Uterus (tissue), 4 donors: Measurements from ENCODE around the gene PRF1. TPM values are rescaled to one million over a fixed set of nuclear protein-coding genes. Genes with fewer than 3 reads are reported as not detected.
"Not testable (repeated sequence)": the region's sequence is repeated elsewhere in the genome, so short reads cannot be mapped to it uniquely, and the experiment has no call there.

ENCODE experiments used
- DNase-seq, 2 donors: peaks; one replicate each; pipeline ENCODE4 v3.0.0-alpha.2; 2019 to 2020
- H3K27ac ChIP-seq, 2 donors: fragments of 200-600 bp; sonication (generic); 1 replicate in 1 of 2; 2 replicates in 1 of 2; pipeline ENCODE4 v1.5.1; 2016 to 2018
- H3K27me3 ChIP-seq, 2 donors: fragments of 200-600 bp; sonication (generic); one replicate each; pipeline ENCODE4 v1.5.1; 2018 to 2019; ENCODE audit warnings: control low read depth in 1 of 2
- H3K36me3 ChIP-seq, 2 donors: fragments of 200-600 bp; sonication (generic); one replicate each; pipeline ENCODE4 v1.5.1; 2019; ENCODE audit warnings: control low read depth in 1 of 2
- H3K4me1 ChIP-seq, 2 donors: fragments of 200-600 bp; sonication (generic); one replicate each; pipeline ENCODE4 v1.5.1; 2018 to 2019; ENCODE audit warnings: control low read depth in 1 of 2
- H3K4me3 ChIP-seq, 2 donors: fragments of 200-600 bp; sonication (generic); 1 replicate in 1 of 2; 2 replicates in 1 of 2; pipeline ENCODE4 v1.5.1; 2018 to 2019; ENCODE audit warnings: mild to moderate bottlenecking in 1 of 2
- H3K9me3 ChIP-seq, 2 donors: fragments of 200-600 bp; sonication (generic); one replicate each; pipeline ENCODE4 v1.5.1; 2019; ENCODE audit warnings: control low read depth in 1 of 2
- POLR2A ChIP-seq, 2 donors: fragments of 450-650 bp; IDR thresholded peaks; one replicate each; pipeline ENCODE4 v1.6.1; 2016; ENCODE audit warnings: antibody characterized with exemption in 2 of 2, mild to moderate bottlenecking in 1 of 2, moderate library complexity in 1 of 2
- intact Hi-C: fragments of 100-400 bp; cut with DNase I; formaldehyde crosslinking; loops from one replicate; pipeline ENCODE4 v1.15.1; 2023; ENCODE audit warnings: low total_unique reads
- total RNA-seq, 4 donors: library from RNA; depleted of rRNA in 3 of 4; stranded (reverse); fragments of >200 nt in 3 of 4; gene quantifications; one replicate each; pipeline versions ENCODE4 v1.1.0 to v1.2.4, GENCODE V29; 2014 to 2023
- TF ChIP-seq, protein P1 (sequence below), 4 experiments: fragments of 200-600 bp in 2 of 4; fragments of 450-650 bp in 2 of 4; sonication (generic) in 2 of 4; IDR thresholded peaks; one replicate each; pipeline ENCODE4 v1.5.1; 2016 to 2019; ENCODE audit warnings: antibody characterized with exemption in 4 of 4, mild to moderate bottlenecking in 2 of 4, moderate library complexity in 1 of 4
- donor health status: DM: yes; HTN: yes; CAD: no.

Gene PRF1
- total RNA-seq, 4 donors from 2014 or later: 0.51 to 8.7 (median 1.1) TPM; not detected in 1

DNA sequence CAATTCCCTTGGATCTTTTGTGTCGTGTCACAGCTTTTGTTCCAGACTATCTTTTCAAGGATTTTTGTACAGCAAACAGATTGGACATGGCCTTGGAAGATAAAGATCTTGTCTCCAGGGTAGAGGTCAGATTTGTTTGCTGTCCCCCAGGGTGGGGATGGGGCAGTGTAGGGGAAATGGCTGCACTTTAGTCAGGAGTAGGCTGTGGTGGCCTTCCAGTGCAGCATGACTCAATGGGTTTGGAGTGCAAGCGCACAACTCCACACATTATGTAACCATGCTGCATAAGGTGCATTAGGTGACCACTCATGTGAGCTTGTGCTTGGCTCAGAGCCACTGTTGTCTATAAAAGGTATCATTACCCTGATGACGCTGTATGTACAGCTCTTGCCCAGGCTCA is 45.9 kb upstream of the PRF1 start:
- intact Hi-C loops: no loop called here
- Histone ChIP-seq H3K36me3 (no peaks in the 10 kb centered on the region), H3K4me1 (no peaks in the 10 kb centered on the region)

DNA sequence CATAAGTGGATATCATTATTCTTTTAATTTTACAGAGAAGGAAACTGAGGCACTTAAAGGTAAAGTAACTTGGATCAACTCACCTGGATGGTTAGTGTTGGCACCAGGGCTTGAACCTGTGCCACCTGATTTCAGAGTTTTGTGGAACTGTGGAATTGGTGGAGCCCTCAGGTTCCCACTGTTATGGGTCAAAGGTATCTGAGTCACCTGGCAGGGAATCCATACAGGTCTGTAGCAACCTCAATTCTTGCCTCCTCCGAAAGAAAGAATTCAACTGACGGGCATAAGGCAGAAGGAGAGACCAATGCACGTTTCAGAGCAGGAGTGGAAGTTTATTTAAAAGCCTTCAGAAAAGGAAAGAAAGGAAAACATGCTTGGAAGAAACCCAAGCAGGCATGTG is 44.5 kb upstream of the PRF1 start:
- Histone ChIP-seq H3K27ac (no peak overlapping the region), H3K27me3 (no peaks in the 10 kb centered on the region), H3K36me3 (no peaks in the 10 kb centered on the region), H3K4me1 (no peaks in the 10 kb centered on the region), H3K9me3 (no peaks in the 10 kb centered on the region), H3K4me3 (no peak overlapping the region)
- TF ChIP-seq, protein P1, sequence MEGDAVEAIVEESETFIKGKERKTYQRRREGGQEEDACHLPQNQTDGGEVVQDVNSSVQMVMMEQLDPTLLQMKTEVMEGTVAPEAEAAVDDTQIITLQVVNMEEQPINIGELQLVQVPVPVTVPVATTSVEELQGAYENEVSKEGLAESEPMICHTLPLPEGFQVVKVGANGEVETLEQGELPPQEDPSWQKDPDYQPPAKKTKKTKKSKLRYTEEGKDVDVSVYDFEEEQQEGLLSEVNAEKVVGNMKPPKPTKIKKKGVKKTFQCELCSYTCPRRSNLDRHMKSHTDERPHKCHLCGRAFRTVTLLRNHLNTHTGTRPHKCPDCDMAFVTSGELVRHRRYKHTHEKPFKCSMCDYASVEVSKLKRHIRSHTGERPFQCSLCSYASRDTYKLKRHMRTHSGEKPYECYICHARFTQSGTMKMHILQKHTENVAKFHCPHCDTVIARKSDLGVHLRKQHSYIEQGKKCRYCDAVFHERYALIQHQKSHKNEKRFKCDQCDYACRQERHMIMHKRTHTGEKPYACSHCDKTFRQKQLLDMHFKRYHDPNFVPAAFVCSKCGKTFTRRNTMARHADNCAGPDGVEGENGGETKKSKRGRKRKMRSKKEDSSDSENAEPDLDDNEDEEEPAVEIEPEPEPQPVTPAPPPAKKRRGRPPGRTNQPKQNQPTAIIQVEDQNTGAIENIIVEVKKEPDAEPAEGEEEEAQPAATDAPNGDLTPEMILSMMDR (IDR thresholded peaks at IDR 0.05): no peak
- no peak for TF ChIP-seq POLR2A (IDR thresholded peaks at IDR 0.05)
- DNase-seq: no peak
- intact Hi-C loops: no loop called here

More for the DNA sequence above, 45.9 kb upstream of the PRF1 start:
- Histone ChIP-seq H3K9me3 (no peaks in the 10 kb centered on the region), H3K4me3 (no peak overlapping the region), H3K27ac (no peak overlapping the region), H3K27me3 (no peaks in the 10 kb centered on the region)
- no peak for DNase-seq
- TF ChIP-seq, protein P1 (IDR thresholded peaks at IDR 0.05): no peak
- no peak for TF ChIP-seq POLR2A (IDR thresholded peaks at IDR 0.05)

DNA sequence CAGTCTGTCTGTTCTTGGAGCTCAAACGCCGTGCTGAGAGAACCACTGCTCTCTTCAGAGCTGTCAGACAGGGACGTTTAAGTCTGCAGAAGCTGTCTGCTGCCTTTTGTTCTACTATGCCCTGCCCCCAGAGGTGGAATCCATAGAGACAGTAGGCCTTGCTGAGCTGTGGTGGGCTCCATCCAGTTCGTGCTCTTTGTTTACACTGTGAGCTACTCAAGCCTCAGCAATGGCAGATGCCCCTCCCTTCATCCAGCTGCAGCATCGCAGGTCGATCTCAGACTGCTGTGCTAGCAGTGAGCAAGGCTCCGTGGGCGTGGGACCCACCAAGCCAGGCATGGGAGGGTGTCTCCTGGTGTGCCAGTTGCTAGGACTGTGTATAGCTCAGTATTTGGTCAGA is 42.4 kb upstream of the PRF1 start:
- not testable (repeated sequence) for DNase-seq, H3K36me3 ChIP-seq

DNA sequence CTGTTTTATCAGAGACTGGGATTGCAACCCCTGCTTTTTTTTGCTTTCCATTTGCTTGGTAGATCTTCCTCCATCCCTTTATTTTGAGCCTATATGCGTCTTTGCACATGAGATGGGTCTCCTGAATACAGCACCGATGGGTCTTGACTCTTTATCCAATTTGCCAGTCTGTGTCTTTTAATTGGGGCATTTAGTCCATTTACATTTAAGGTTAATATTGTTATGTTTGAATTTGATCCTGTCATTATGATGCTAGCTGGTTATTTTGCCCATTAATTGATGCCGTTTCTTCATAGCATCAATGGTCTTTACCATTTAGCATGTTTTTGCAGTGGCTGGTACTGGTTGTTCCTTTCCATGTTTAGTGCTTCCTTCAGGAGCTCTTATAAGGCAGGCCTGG is 40.7 kb upstream of the PRF1 start:
- H3K9me3 ChIP-seq, H3K27me3 ChIP-seq, H3K4me1 ChIP-seq, H3K4me3 ChIP-seq, intact Hi-C loops, H3K27ac ChIP-seq, H3K36me3 ChIP-seq, DNase-seq: not testable (repeated sequence)

More for the DNA sequence above, 42.4 kb upstream of the PRF1 start:
- H3K27ac ChIP-seq, H3K4me3 ChIP-seq, H3K9me3 ChIP-seq, H3K4me1 ChIP-seq, H3K27me3 ChIP-seq, intact Hi-C loops: not testable (repeated sequence)

DNA sequence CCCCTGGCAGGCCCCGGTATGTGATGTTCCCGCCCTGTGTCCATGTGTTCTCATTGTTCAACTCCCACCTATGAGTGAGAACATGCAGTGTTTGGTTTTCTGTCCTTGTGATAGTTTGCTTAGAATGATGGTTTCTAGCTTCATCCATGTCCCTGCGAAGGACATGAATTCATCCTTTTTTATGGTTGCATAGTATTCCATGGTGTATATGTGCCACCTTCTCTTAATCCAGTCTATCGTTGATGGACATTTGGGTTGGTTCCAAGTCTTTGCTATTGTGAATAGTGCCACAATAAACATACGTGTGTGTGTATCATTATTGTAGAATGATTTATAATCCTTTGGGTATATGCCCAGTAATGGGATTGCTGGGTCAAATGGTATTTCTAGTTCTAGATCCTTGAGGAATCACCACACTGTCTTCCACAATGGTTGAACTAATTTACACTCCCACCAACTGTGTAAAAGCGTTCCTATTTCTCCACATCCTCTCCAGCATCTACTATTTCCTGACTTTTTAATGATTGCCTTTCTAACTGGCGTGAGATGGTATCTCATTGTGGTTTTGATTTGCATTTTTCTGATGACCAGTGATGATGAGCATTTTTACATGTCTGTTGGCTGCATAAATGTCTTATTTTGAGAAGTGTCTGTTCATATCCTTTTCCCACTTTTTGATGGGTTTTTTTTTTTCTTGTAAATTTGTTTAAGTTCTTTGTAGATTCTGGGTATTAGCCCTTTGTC is 37.3 kb upstream of the PRF1 start:
- H3K4me3 ChIP-seq, DNase-seq, H3K4me1 ChIP-seq, H3K36me3 ChIP-seq, H3K27ac ChIP-seq, intact Hi-C loops, H3K27me3 ChIP-seq, H3K9me3 ChIP-seq: not testable (repeated sequence)

DNA sequence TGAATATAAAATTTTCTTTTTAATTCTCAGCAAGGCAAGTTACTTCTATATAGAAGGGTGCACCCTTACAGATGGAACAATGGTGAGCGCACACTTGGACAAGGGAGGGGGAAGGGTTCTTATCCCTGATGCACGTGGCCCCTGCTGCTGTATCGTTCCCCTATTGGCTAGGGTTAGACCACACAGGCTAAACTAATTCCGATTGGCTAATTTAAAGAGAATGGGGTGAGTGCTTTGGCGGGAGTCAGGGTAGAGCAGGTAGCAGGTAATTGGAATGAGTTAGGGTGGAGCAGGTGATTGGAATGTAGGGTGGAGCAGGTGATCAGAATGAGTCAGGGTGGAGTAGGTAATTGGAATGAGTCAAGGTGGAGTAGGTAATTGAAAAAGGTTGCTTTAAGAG is 32.0 kb upstream of the PRF1 start:
- H3K36me3 ChIP-seq, H3K4me3 ChIP-seq, H3K27ac ChIP-seq: not testable (repeated sequence)

DNA sequence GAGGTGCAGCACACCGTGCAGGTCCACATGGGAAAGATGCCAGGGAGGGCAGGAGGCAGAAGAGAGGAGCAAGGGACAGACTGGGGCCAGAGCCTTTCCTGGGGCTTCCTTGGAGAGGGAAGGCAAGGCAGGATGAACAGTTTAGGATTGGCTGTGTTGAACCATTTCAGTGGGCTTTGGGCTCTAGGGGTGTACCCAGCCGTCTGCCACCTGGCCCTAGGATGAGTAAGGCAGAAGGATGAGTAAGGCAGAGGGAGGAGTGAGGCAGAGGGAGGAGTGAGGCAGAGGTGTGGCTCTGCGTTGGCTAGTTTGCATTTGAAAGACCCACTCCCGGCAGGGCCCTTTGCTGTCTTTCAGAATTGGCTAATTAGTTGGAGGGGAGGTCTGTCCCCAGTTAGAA is 31.5 kb upstream of the PRF1 start:
- Histone ChIP-seq H3K4me3 (no peak overlapping the region), H3K27me3 (no peaks in the 10 kb centered on the region), H3K9me3 (peaks cover 0 to 4% of the 10 kb centered on the region in 2 donors), H3K27ac (no peak overlapping the region), H3K4me1 (no peaks in the 10 kb centered on the region), H3K36me3 (no peaks in the 10 kb centered on the region)
- no peak for DNase-seq
- intact Hi-C loops: no loop called here
- no peak for TF ChIP-seq POLR2A (IDR thresholded peaks at IDR 0.05)
- TF ChIP-seq, protein P1 (IDR thresholded peaks at IDR 0.05): no peak

More for the DNA sequence above, 32.0 kb upstream of the PRF1 start:
- DNase-seq, intact Hi-C loops, H3K9me3 ChIP-seq, H3K4me1 ChIP-seq, H3K27me3 ChIP-seq: not testable (repeated sequence)

DNA sequence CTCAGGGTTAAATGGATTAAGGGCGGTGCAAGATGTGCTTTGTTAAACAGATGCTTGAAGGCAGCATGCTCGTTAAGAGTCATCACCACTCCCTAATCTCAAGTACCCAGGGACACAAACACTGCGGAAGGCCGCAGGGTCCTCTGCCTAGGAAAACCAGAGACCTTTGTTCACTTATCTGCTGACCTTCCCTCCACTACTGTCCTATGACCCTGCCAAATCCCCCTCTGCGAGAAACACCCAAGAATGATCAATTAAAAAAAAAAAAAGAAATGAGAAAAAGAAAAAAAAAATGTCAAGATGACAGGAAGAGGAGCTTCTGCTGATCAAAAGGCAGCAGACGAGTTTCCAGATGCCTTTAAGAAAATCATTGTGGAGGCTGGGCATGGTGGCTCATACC is 29.2 kb upstream of the PRF1 start:
- intact Hi-C loops: not testable (repeated sequence)

More for the DNA sequence above, 29.2 kb upstream of the PRF1 start:
- not testable (repeated sequence) for H3K36me3 ChIP-seq, H3K4me1 ChIP-seq, H3K27me3 ChIP-seq, DNase-seq, H3K9me3 ChIP-seq, H3K4me3 ChIP-seq, H3K27ac ChIP-seq
